HEK293T (cell line): ENCODE results near the gene PANK4.

Experiments used
- CTCF ChIA-PET: fragments of 350-600 bp; formaldehyde crosslinking; extraction: SDS; loops from one replicate; lab custom pipeline; 2021; ENCODE audit warnings: antibody characterized with exemption, inconsistent platforms; lab: Yijun Ruan, JAX
- POLR2A ChIA-PET: fragments of 350-600 bp; formaldehyde crosslinking; extraction: SDS; loops from one replicate; lab custom pipeline; 2020; ENCODE audit warnings: antibody characterized with exemption, inconsistent platforms; lab: Yijun Ruan, JAX
- DNase-seq: peaks from one replicate; pipeline ENCODE4 v3.0.0; 2012; ENCODE audit warnings: mixed read lengths; ENCODE audit errors: extremely low spot score
- ARNT ChIP-seq: fragments of 450-650 bp; IDR thresholded peaks from 2 replicates; pipeline ENCODE4 v1.6.1; 2017; ENCODE audit warnings: mild to moderate bottlenecking
- BHLHE40 ChIP-seq: fragments of 450-650 bp; IDR thresholded peaks from 2 replicates; pipeline ENCODE4 v1.6.1; 2016; ENCODE audit warnings: mild to moderate bottlenecking, moderate library complexity, borderline replicate concordance
- CTBP1 ChIP-seq: fragments of 450-650 bp; IDR thresholded peaks from 2 replicates; pipeline ENCODE4 v1.6.1; 2016; ENCODE audit warnings: borderline replicate concordance
- ELF4 ChIP-seq: fragments of 450-650 bp; IDR thresholded peaks from 2 replicates; pipeline ENCODE4 v1.6.1; 2017; ENCODE audit warnings: antibody characterized with exemption
- FOXA1 ChIP-seq: fragments of 450-650 bp; IDR thresholded peaks from 2 replicates; pipeline ENCODE4 v1.6.1; 2016; ENCODE audit warnings: mild to moderate bottlenecking
- FOXK2 ChIP-seq: fragments of 450-650 bp; IDR thresholded peaks from 2 replicates; pipeline ENCODE4 v1.6.1; 2016; ENCODE audit warnings: mild to moderate bottlenecking
- FOXM1 ChIP-seq: fragments of 450-650 bp; IDR thresholded peaks from 2 replicates; pipeline ENCODE4 v1.6.1; 2017; ENCODE audit warnings: mild to moderate bottlenecking, borderline replicate concordance
- HDGF ChIP-seq: fragments of 450-650 bp; IDR thresholded peaks from 2 replicates; pipeline ENCODE4 v1.6.1; 2017; ENCODE audit warnings: antibody characterized with exemption, borderline replicate concordance
- L3MBTL2 ChIP-seq: fragments of 450-650 bp; conservative IDR thresholded peaks from 2 replicates; pipeline ENCODE4 v1.6.1; 2016; ENCODE audit warnings: mild to moderate bottlenecking
- LEF1 ChIP-seq: fragments of 450-650 bp; IDR thresholded peaks from 2 replicates; pipeline ENCODE4 v1.6.1; 2017; ENCODE audit warnings: mild to moderate bottlenecking, borderline replicate concordance
- NFRKB ChIP-seq: fragments of 450-650 bp; IDR thresholded peaks from 2 replicates; pipeline ENCODE4 v1.6.1; 2016; ENCODE audit warnings: mild to moderate bottlenecking, moderate library complexity
- PKNOX1 ChIP-seq: fragments of 450-650 bp; IDR thresholded peaks from 2 replicates; pipeline ENCODE4 v1.6.1; 2016
- SP1 ChIP-seq: fragments of 450-650 bp; IDR thresholded peaks from 2 replicates; pipeline ENCODE4 v1.6.1; 2017
- SUZ12 ChIP-seq: fragments of 450-650 bp; IDR thresholded peaks from 2 replicates; pipeline ENCODE4 v1.6.1; 2016; ENCODE audit warnings: mild to moderate bottlenecking
- TARDBP ChIP-seq: fragments of 450-650 bp; IDR thresholded peaks from 2 replicates; pipeline ENCODE4 v1.6.1; 2016
- ZNF384 ChIP-seq: fragments of 450-650 bp; IDR thresholded peaks from 2 replicates; pipeline ENCODE4 v1.6.1; 2016

Gene PANK4

GRCh38 chr1:2516946-2517345 is 9.4 kb downstream of the PANK4 start:
- TF ChIP-seq NFRKB (no peak), SUZ12 (no peak), LEF1 (no peak), L3MBTL2 (no peak)
- DNase-seq = no peak
- ChIA-PET POLR2A (interaction anchor here (0.9 kb wide), 1 partner anchor 9 kb away, joined by 4 read pairs; the partner anchor contains the start of gene PANK4), CTCF (no interaction called here)

DNA sequence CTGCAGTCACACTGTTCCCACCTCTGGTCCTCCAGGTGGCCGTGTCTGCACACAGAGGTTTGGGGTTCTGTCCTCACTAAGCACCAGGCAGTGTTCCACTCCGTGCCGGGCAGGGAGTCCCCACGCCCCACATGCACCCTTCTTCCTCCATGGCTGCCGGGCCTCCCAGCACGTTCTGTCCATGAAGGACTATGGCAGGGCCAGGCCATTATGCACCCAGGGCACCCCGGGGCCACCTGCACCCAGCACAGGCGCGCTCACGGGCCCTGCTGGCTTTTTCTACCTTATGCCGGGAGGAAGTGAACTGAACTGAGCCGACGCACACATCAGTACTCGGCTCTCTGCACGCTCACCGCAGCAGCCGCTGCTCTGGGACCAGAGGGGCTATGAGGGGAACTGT is 10.3 kb downstream of the PANK4 start:
- ChIA-PET CTCF (no interaction called here), POLR2A (no interaction called here)
- DNase-seq = no peak
- TF ChIP-seq TARDBP = no peak
- no peak for TF ChIP-seq LEF1
- no peak for TF ChIP-seq NFRKB
- no peak for TF ChIP-seq SUZ12
- TF ChIP-seq SP1 = no peak
- no peak for TF ChIP-seq CTBP1
- TF ChIP-seq HDGF = no peak
- no peak for TF ChIP-seq PKNOX1
- no peak for TF ChIP-seq ELF4
- no peak for TF ChIP-seq FOXA1
- TF ChIP-seq L3MBTL2 = no peak
- no peak for TF ChIP-seq ZNF384
- TF ChIP-seq FOXM1 = no peak
- TF ChIP-seq ARNT = no peak

GRCh38 chr1:2515763-2516080 is 10.7 kb downstream of the PANK4 start:
- no peak for TF ChIP-seq ZNF384
- TF ChIP-seq FOXM1 = no peak
- TF ChIP-seq FOXK2 = no peak
- no peak for TF ChIP-seq FOXA1
- no peak for TF ChIP-seq HDGF
- TF ChIP-seq SP1 = no peak
- no peak for TF ChIP-seq ARNT
- ChIA-PET CTCF (no interaction called here), POLR2A (no interaction called here)

GRCh38 chr1:2514863-2515762 is 11.3 kb downstream of the PANK4 start:
- ChIA-PET POLR2A (interaction anchor here (1.1 kb wide), 1 partner anchor 11 kb away, joined by 3 read pairs; the partner anchor contains the start of gene PANK4), CTCF (no interaction called here)
- DNase-seq = no peak
- no peak for TF ChIP-seq SUZ12
- no peak for TF ChIP-seq ARNT
- TF ChIP-seq LEF1 = no peak
- TF ChIP-seq BHLHE40 = no peak
- TF ChIP-seq ELF4 = no peak
- no peak for TF ChIP-seq FOXK2

More at GRCh38 chr1:2515763-2516080, 10.7 kb downstream of the PANK4 start:
- no peak for DNase-seq

DNA sequence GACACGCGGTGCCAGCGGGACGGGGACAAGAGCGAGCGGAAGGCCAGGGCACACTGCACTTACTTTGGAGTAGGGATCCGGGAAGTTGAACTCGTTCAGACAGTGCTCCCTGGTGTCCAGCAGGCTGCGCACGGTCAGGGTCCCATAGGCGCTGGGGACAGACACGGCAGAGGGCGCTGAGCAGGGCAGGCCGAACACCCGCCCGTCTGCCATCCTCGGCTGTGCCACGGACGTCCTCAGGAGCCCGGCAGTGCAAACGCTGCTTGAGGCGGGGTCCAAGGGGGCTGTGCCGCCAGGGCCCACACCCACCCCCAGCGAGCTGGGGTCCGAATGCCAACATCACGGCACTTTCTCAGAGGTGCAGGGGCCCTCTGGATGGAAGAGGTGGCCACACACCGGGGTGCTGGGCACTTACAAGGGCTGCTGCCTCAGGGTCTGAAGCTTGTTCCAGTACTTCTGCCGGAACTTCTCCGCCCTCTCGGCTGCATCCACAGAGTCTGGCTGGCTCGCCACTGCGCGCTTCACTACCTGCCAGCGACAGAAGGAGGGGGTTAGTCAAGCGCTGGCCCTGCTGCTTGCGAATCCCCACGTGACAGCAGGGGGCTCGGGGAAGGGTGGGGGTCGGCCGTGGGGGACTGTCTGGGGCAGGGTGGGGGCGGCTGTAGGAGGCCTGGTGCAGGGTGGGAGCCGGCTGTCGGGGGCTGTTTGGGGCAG is 12.3 kb downstream of the PANK4 start:
- TF ChIP-seq SUZ12 = no peak
- TF ChIP-seq TARDBP = no peak
- TF ChIP-seq PKNOX1 = no peak
- TF ChIP-seq ARNT = no peak
- TF ChIP-seq FOXA1 = no peak
- no peak for TF ChIP-seq SP1
- no peak for TF ChIP-seq ELF4
- no peak for TF ChIP-seq CTBP1
- TF ChIP-seq L3MBTL2 = no peak
- TF ChIP-seq LEF1 = no peak
- no peak for TF ChIP-seq BHLHE40
- no peak for DNase-seq
- ChIA-PET POLR2A (interaction anchor here (1.1 kb wide), 1 partner anchor 12 kb away, joined by 3 read pairs; the partner anchor contains the start of gene PANK4), CTCF (no interaction called here)

DNA sequence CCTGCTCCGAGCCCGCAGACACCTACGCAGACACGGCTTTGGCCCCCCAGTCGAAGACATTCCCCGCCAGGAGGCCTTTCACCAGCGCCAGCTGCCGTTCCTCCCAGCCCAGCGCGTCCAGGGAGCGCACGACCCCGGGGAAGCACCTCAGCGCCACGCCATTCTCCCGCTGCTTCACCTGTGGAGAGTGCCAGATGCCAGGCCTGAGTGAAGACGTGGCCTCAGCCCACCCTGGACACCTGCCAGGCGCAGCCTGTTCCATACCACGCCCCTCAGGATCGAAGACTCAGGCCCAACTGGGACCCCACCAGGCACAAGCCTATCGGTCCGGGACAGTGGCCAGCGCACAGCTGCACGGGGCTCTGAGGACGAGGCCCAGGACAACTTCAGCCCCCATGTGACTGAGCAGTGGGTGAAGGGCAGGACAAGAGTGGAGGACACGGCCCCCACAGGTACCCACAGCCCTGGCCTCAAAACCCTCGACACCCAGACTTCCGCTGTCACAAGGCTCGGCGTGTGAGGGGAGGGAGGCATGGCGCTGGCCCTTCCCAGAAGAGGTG is 13.5 kb downstream of the PANK4 start:
- no peak for DNase-seq
- TF ChIP-seq CTBP1 (no peak), LEF1 (no peak), FOXM1 (no peak), HDGF (no peak), SUZ12 (no peak), ELF4 (no peak), SP1 (no peak), FOXK2 (no peak)
- ChIA-PET POLR2A (no interaction called here), CTCF (no interaction called here)
